GM21381 (cell line): ENCODE results near the gene RNF135.
A peak's percentile ranks its signal among the peaks of the same experiment; 100 is the strongest.
"Not testable (repeated sequence)": the region's sequence is repeated elsewhere in the genome, so short reads cannot be mapped to it uniquely, and the experiment has no call there.

Source experiments
- ATAC-seq: cut with Tn5 transposase; IDR thresholded peaks from one replicate; pipeline ENCODE4 v1.9.1; 2021; ENCODE audit warnings: mild to moderate bottlenecking, moderate library complexity; ENCODE audit not compliant: unreplicated experiment

The RNF135 gene

GRCh38 chr17:30954046-30954830 lies 16.6 kb upstream of the RNF135 start:
- no peak for ATAC-seq

GRCh38 chr17:30956764-30957374 lies 14.0 kb upstream of the RNF135 start:
- no peak for ATAC-seq

- ATAC-seq: no peak
Observed at GRCh38 chr17:30957741-30958140, 13.1 kb upstream of the RNF135 start.

- ATAC-seq: no peak
Observed at GRCh38 chr17:30958187-30958586, 12.7 kb upstream of the RNF135 start.

GRCh38 chr17:30961209-30962188 lies 9.3 kb upstream of the RNF135 start:
- no peak for ATAC-seq

- ATAC-seq: not testable (repeated sequence)
Observed at GRCh38 chr17:30964312-30964711, 6.5 kb upstream of the RNF135 start.

- ATAC-seq: no peak
Observed at GRCh38 chr17:30964876-30965275, 6.0 kb upstream of the RNF135 start.

- no peak for ATAC-seq
Observed at GRCh38 chr17:30965686-30966085, 5.2 kb upstream of the RNF135 start.

- not testable (repeated sequence) for ATAC-seq
Observed at GRCh38 chr17:30967911-30968310, 2.9 kb upstream of the RNF135 start.

GRCh38 chr17:30969989-30970830 lies 629 bp upstream of the RNF135 start:
- ATAC-seq: peak; percentile 7

- no peak for ATAC-seq
Observed at GRCh38 chr17:30975042-30975820, 4.4 kb downstream of the RNF135 start.

- ATAC-seq: not testable (repeated sequence)
Observed at GRCh38 chr17:30979919-30980318, 9.1 kb downstream of the RNF135 start.

GRCh38 chr17:30981531-30982519 lies 11.0 kb downstream of the RNF135 start:
- no peak for ATAC-seq

- ATAC-seq: no peak
Observed at GRCh38 chr17:30982855-30983254, 12.0 kb downstream of the RNF135 start.

GRCh38 chr17:30990458-30990857 lies 19.6 kb downstream of the RNF135 start:
- no peak for ATAC-seq

- ATAC-seq: no peak
Observed at GRCh38 chr17:30992551-30992950, 21.7 kb downstream of the RNF135 start.

GRCh38 chr17:30995347-30995746 lies 24.5 kb downstream of the RNF135 start:
- no peak for ATAC-seq

- ATAC-seq: no peak
Observed at GRCh38 chr17:30996486-30996885, 25.6 kb downstream of the RNF135 start.
